Measurements from ENCODE around the gene ADGRE3. TPM values are rescaled to one million over a fixed set of nuclear protein-coding genes. Genes with fewer than 3 reads are reported as not detected.

Gene ADGRE3
- total and polyA plus RNA-seq, 2 of the 4 experiments (the other 2 are of a cell fraction), result not detected

GRCh38 chr19:14629557-14629956 lies 45.1 kb downstream of the ADGRE3 start:
- no peak overlapping the region for H4K91ac ChIP-seq (ENCODE audit: insufficient read depth, low read depth, low read length)
- H4K20me1 ChIP-seq (ENCODE audit: insufficient read depth, low read length), result no peaks in the 10 kb centered on the region
- no peak overlapping the region for H3K27ac ChIP-seq (ENCODE audit: insufficient read depth, low read length)
- H3K4me1 ChIP-seq (ENCODE audit: control insufficient read depth, insufficient read depth, low read length), result no peaks in the 10 kb centered on the region
- H2AFZ ChIP-seq (replicated peaks; ENCODE audit: low read length, poor library complexity), result no peak overlapping the region
- dilution Hi-C loops (cut with HindIII; ENCODE audit: low sequenced_read_pairs, unreplicated experiment) (no loop called here), intact Hi-C loops (cut with micrococcal nuclease) (no loop called here), in situ Hi-C loops (cut with MboI; ENCODE audit: low sequenced_read_pairs) (no loop called here)
- no peaks in the 10 kb centered on the region for H3K27me3 ChIP-seq (ENCODE audit: control insufficient read depth, insufficient read depth, low read length)
- ChIA-PET POLR2A (ENCODE audit: unreplicated experiment) (no interaction called here), CTCF (no interaction called here)
- ATAC-seq (ENCODE audit: low read depth) (no peak), DNase-seq (no peak)
- no peak overlapping the region for H3K4me2 ChIP-seq (ENCODE audit: low read depth, low read length)
- H3K18ac ChIP-seq (ENCODE audit: low read depth, low read length), result no peak overlapping the region
- no peaks in the 10 kb centered on the region for H3K9me1 ChIP-seq (ENCODE audit: insufficient read depth, low read length)
- H3K4me3 ChIP-seq (ENCODE audit: insufficient read depth, low read depth, low read length), result no peak overlapping the region
- no peak overlapping the region for H3K56ac ChIP-seq (ENCODE audit: extremely low read depth, insufficient read depth, low read length)
- no peak overlapping the region for H2BK120ac ChIP-seq (ENCODE audit: low read depth, low read length)
- no peak overlapping the region for H2AK5ac ChIP-seq (ENCODE audit: low read depth, low read length)
- H3K14ac ChIP-seq (replicated peaks; ENCODE audit: low read depth, low read length), result no peak overlapping the region
- TF ChIP-seq RAD21 (IDR thresholded peaks at IDR 0.05; ENCODE audit: low read length), result no peak
- TF ChIP-seq MAZ (IDR thresholded peaks at IDR 0.05; ENCODE audit: borderline replicate concordance, low read depth, low read length), result no peak
- no peak for TF ChIP-seq CEBPB (IDR thresholded peaks at IDR 0.05; ENCODE audit: low read depth, low read length)
- TF ChIP-seq MXI1 (IDR thresholded peaks at IDR 0.05; ENCODE audit: borderline replicate concordance, low read depth, low read length), result no peak
- no peak for TF ChIP-seq CTCF (conservative IDR thresholded peaks at IDR 0.05; ENCODE audit: low read depth, low read length)
- TF ChIP-seq SMC3 (IDR thresholded peaks at IDR 0.05; ENCODE audit: low read depth, low read length), result no peak
- no peak for TF ChIP-seq ELK1 (IDR thresholded peaks at IDR 0.05; ENCODE audit: borderline replicate concordance, low read depth, low read length)
- H3K79me1 ChIP-seq (ENCODE audit: low read depth in 1 of 2, low read length in 2 of 2), result no peaks in the 10 kb centered on the region
- no peak overlapping the region for H4K5ac ChIP-seq (ENCODE audit: low read depth, low read length)
- no peak overlapping the region for H2BK5ac ChIP-seq (ENCODE audit: low read depth, low read length, poor library complexity, severe bottlenecking)
- no peaks in the 10 kb centered on the region for H3K36me3 ChIP-seq (ENCODE audit: control insufficient read depth, insufficient read depth, low read length)
- no peak overlapping the region for H3K23ac ChIP-seq (ENCODE audit: low read depth, low read length)
- no peak overlapping the region for H2AK9ac ChIP-seq (replicated peaks; ENCODE audit: low read depth, low read length, poor library complexity)
- no peak overlapping the region for H4K8ac ChIP-seq (ENCODE audit: low read depth in 2 of 2, low read length in 2 of 2)
- no CpG with 5 or more reads among the region's 1 CpG for WGBS, 2 experiments (ENCODE audit: extremely low coverage in 2 of 2, insufficient read length in 1 of 2)
- no peaks in the 10 kb centered on the region; the same call in 1 of the 2 replicates for H3K9me3 ChIP-seq (ENCODE audit: control insufficient read depth, insufficient read depth, low read length)
- H2BK15ac ChIP-seq (ENCODE audit: low read depth, low read length), result no peak overlapping the region
- H3K4ac ChIP-seq (ENCODE audit: low read depth, low read length), result no peak overlapping the region
- H3K9ac ChIP-seq (ENCODE audit: low read depth, low read length), result no peak overlapping the region
- BruUV-seq (replicated peaks), result no TSS peak
- no peak overlapping the region for H2BK20ac ChIP-seq (ENCODE audit: low read depth, low read length)
